Neural cell (in vitro differentiated cells): ENCODE data around the gene BABAM2.

Experiments used
- EP300 ChIP-seq: fragments of 450-650 bp; conservative IDR thresholded peaks from 2 replicates; pipeline ENCODE4 v1.6.1; 2014; ENCODE audit warnings: antibody characterized with exemption, mild to moderate bottlenecking, moderate library complexity; ENCODE audit not compliant: poor library complexity, severe bottlenecking
- EZH2 ChIP-seq: fragments of 200-600, 300-800 bp; shearing (Covaris generic), sonication (generic); IDR thresholded peaks from 2 replicates; pipeline ENCODE4 v1.6.1; 2014; ENCODE audit warnings: antibody characterized with exemption, low read length, borderline replicate concordance, mild to moderate bottlenecking; ENCODE audit not compliant: insufficient read depth, poor library complexity, severe bottlenecking
- MXI1 ChIP-seq: fragments of 450-650 bp; conservative IDR thresholded peaks from 2 replicates; pipeline ENCODE4 v1.6.1; 2014; ENCODE audit warnings: antibody characterized with exemption, mild to moderate bottlenecking; ENCODE audit not compliant: poor library complexity, severe bottlenecking
- SMC3 ChIP-seq: fragments of 450-650 bp; conservative IDR thresholded peaks from 2 replicates; pipeline ENCODE4 v1.6.1; 2014; ENCODE audit warnings: antibody characterized with exemption, mild to moderate bottlenecking, moderate library complexity; ENCODE audit not compliant: poor library complexity
- TAF1 ChIP-seq: IDR thresholded peaks from 2 replicates; pipeline ENCODE4 v1.6.1; 2012; ENCODE audit warnings: low read depth
- TF ChIP-seq, protein P1 (sequence below): fragments of 450-650 bp; IDR thresholded peaks from 2 replicates; pipeline ENCODE4 v1.5.1; 2014; ENCODE audit warnings: antibody characterized with exemption, mild to moderate bottlenecking, moderate library complexity; ENCODE audit not compliant: poor library complexity, severe bottlenecking
- TF ChIP-seq, protein P2 (sequence below): IDR thresholded peaks from 2 replicates; pipeline ENCODE4 v1.6.1; 2012; ENCODE audit warnings: borderline replicate concordance

DNA sequence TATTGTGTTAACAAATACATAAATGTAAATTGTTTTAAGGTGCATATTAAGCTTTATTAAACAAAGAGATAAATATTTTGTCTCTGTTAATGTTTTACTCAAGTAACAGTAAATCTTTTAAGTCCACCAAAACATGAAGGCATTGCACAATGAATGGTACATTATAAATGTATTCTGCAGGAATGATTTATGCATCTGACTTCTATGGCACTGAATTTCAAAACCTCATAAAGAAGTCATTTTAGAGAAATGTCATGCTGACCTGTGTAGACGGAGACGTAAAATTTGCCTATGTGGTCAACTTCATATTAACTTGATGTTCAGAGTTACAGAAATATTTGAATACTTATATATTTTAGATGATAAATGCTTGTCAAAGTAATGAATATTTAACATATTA is 194.7 kb downstream of the BABAM2 start:
- TF ChIP-seq, protein P1, sequence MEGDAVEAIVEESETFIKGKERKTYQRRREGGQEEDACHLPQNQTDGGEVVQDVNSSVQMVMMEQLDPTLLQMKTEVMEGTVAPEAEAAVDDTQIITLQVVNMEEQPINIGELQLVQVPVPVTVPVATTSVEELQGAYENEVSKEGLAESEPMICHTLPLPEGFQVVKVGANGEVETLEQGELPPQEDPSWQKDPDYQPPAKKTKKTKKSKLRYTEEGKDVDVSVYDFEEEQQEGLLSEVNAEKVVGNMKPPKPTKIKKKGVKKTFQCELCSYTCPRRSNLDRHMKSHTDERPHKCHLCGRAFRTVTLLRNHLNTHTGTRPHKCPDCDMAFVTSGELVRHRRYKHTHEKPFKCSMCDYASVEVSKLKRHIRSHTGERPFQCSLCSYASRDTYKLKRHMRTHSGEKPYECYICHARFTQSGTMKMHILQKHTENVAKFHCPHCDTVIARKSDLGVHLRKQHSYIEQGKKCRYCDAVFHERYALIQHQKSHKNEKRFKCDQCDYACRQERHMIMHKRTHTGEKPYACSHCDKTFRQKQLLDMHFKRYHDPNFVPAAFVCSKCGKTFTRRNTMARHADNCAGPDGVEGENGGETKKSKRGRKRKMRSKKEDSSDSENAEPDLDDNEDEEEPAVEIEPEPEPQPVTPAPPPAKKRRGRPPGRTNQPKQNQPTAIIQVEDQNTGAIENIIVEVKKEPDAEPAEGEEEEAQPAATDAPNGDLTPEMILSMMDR, result no peak
- TF ChIP-seq TAF1, result no peak
- TF ChIP-seq MXI1, result no peak
- TF ChIP-seq EP300, result no peak
- TF ChIP-seq EZH2, result no peak
- TF ChIP-seq, protein P2, sequence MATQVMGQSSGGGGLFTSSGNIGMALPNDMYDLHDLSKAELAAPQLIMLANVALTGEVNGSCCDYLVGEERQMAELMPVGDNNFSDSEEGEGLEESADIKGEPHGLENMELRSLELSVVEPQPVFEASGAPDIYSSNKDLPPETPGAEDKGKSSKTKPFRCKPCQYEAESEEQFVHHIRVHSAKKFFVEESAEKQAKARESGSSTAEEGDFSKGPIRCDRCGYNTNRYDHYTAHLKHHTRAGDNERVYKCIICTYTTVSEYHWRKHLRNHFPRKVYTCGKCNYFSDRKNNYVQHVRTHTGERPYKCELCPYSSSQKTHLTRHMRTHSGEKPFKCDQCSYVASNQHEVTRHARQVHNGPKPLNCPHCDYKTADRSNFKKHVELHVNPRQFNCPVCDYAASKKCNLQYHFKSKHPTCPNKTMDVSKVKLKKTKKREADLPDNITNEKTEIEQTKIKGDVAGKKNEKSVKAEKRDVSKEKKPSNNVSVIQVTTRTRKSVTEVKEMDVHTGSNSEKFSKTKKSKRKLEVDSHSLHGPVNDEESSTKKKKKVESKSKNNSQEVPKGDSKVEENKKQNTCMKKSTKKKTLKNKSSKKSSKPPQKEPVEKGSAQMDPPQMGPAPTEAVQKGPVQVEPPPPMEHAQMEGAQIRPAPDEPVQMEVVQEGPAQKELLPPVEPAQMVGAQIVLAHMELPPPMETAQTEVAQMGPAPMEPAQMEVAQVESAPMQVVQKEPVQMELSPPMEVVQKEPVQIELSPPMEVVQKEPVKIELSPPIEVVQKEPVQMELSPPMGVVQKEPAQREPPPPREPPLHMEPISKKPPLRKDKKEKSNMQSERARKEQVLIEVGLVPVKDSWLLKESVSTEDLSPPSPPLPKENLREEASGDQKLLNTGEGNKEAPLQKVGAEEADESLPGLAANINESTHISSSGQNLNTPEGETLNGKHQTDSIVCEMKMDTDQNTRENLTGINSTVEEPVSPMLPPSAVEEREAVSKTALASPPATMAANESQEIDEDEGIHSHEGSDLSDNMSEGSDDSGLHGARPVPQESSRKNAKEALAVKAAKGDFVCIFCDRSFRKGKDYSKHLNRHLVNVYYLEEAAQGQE, result no peak
- no peak for TF ChIP-seq SMC3
